Lower lobe of right lung (tissue), 2 donors: Measurements from ENCODE around the gene FOXF1. TPM values are rescaled to one million over a fixed set of nuclear protein-coding genes. Genes with fewer than 3 reads are reported as not detected.

Experiments used
- ATAC-seq, 2 donors: fragments of 200-7000 bp; cut with Tn5 transposase; one replicate each; pipeline ENCODE4 v1.9.1; 2020 to 2022; ENCODE audit warnings: mild to moderate bottlenecking in 2 of 2, moderate library complexity in 2 of 2
- DNase-seq: peaks from one replicate; pipeline ENCODE4 v3.0.0-alpha.2; 2020
- H3K27ac ChIP-seq: fragments of 200-600 bp; one replicate; pipeline ENCODE4 v1.8.0; 2022
- H3K27me3 ChIP-seq: fragments of 200-600 bp; one replicate; pipeline ENCODE4 v1.8.0; 2022; ENCODE audit warnings: low read depth
- H3K36me3 ChIP-seq: fragments of 200-600 bp; one replicate; pipeline ENCODE4 v1.8.0; 2022; ENCODE audit warnings: mild to moderate bottlenecking
- H3K4me1 ChIP-seq: fragments of 200-600 bp; one replicate; pipeline ENCODE4 v1.8.0; 2022
- H3K4me3 ChIP-seq: fragments of 200-600 bp; one replicate; pipeline ENCODE4 v1.8.0; 2022; ENCODE audit warnings: mild to moderate bottlenecking
- H3K9me3 ChIP-seq: fragments of 200-600 bp; one replicate; pipeline ENCODE4 v1.8.0; 2022
- CTCF ChIP-seq: fragments of 200-600 bp; IDR thresholded peaks from one replicate; pipeline ENCODE4 v1.8.0; 2022; ENCODE audit warnings: antibody characterized with exemption, mild to moderate bottlenecking
- intact Hi-C: fragments of 100-400 bp; cut with DNase I; formaldehyde crosslinking; loops from one replicate; pipeline ENCODE4 v1.11.0; 2022
- total RNA-seq: library from RNA; stranded (reverse); fragmentation: NEBNext Ultra II Directional; extraction: Animal tissue kit (Norgen Biotek cat#: 25700); gene quantifications from one replicate; pipeline ENCODE4 v1.2.1, GENCODE V29; 2021
- donor health status: DM: no; HTN: yes; CAD: no; lungs with severe emphysema.

Gene FOXF1
- total RNA-seq, 1 donor from 2014 or later, result 31.2 TPM

GRCh38 chr16:86515777-86516622, 5.7 kb downstream of the FOXF1 start:
- peaks cover 78% of the 10 kb centered on the region for H3K27me3 ChIP-seq
- peak overlapping the region; percentile 66 for H3K4me3 ChIP-seq
- H3K4me1 ChIP-seq, result peaks cover 22% of the 10 kb centered on the region
- ATAC-seq (no peak), DNase-seq (no peak)
- H3K36me3 ChIP-seq, result no peaks in the 10 kb centered on the region
- H3K9me3 ChIP-seq, result no peaks in the 10 kb centered on the region
- TF ChIP-seq CTCF, result no peak
- H3K27ac ChIP-seq, result peak overlapping the region; percentile 89
- intact Hi-C loops, result no loop called here

GRCh38 chr16:86516623-86517003, 6.3 kb downstream of the FOXF1 start:
- peaks cover 22% of the 10 kb centered on the region for H3K4me1 ChIP-seq
- H3K27ac ChIP-seq, result peak overlapping the region; percentile 89
- peaks cover 76% of the 10 kb centered on the region for H3K27me3 ChIP-seq
- intact Hi-C loops, result no loop called here
- no peaks in the 10 kb centered on the region for H3K9me3 ChIP-seq
- no peak for TF ChIP-seq CTCF
- no peaks in the 10 kb centered on the region for H3K36me3 ChIP-seq
- DNase-seq (no peak), ATAC-seq (peak in 1 of 2 donors; percentile 5)
- H3K4me3 ChIP-seq, result peak overlapping the region; percentile 66

DNA sequence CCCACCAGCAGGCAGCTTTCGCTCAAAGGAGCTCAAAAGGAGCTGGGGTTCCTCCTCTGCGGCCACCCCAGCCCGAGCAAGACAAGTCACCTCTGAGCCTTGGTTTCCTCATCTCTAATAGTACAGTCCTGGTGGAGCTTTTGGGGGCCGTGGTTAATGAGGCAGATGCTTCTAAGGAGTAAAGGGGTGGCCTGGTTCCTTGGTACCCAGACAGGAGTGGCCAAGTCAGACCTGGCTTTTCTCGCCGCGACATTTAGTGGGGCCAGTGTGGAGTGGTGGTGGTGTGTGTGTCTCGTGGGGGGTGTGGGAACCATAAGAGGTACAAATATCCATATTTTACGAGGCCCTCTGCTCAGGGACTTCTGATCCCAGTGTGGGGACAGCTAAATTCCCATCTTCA, 6.7 kb downstream of the FOXF1 start:
- peaks cover 76% of the 10 kb centered on the region for H3K27me3 ChIP-seq
- H3K4me1 ChIP-seq, result peaks cover 22% of the 10 kb centered on the region
- peak overlapping the region; percentile 66 for H3K4me3 ChIP-seq
- H3K36me3 ChIP-seq, result no peaks in the 10 kb centered on the region
- H3K27ac ChIP-seq, result peak overlapping the region; percentile 89
- DNase-seq, result no peak
- no peak for TF ChIP-seq CTCF
- ATAC-seq, result no peak
- intact Hi-C loops, result no loop called here
- H3K9me3 ChIP-seq, result no peaks in the 10 kb centered on the region

DNA sequence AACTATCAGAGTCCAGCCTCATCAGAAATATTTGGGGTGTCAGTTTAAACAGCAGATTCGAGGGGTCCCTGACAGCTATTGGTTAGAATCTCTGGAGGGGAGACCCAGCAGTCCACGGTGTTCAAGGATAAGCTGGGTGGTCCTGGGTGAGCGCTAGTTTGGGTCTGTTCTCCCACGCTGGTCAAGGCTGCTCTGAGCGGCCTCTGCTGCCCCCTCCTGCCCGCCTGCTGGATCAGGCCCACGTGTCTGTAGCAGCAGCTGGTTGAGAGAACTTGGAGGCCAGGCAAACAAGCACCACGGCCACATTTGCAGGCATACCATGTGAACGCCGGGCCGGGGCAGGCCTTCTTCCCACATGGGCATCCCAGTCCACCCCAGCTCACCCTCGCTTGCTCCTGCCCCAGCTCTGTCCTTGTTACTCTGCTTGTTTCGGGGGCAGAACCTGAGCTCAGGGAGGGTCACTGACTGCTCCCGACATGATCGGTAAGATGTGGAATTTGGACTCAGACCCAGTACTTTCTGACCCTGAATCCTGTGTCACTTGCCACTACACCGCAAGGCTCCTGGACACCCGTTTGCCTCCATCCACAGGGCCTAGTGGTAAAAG, 7.4 kb downstream of the FOXF1 start:
- ATAC-seq (peak; percentile 58 to 68), DNase-seq (no peak)
- Histone ChIP-seq H3K4me3 (peak overlapping the region; percentile 66), H3K4me1 (peaks cover 22% of the 10 kb centered on the region), H3K9me3 (no peaks in the 10 kb centered on the region), H3K27ac (peak overlapping the region; percentile 89), H3K27me3 (peaks cover 68% of the 10 kb centered on the region), H3K36me3 (no peaks in the 10 kb centered on the region)
- peak; percentile 76 for TF ChIP-seq CTCF
- intact Hi-C loops, result no loop called here

DNA sequence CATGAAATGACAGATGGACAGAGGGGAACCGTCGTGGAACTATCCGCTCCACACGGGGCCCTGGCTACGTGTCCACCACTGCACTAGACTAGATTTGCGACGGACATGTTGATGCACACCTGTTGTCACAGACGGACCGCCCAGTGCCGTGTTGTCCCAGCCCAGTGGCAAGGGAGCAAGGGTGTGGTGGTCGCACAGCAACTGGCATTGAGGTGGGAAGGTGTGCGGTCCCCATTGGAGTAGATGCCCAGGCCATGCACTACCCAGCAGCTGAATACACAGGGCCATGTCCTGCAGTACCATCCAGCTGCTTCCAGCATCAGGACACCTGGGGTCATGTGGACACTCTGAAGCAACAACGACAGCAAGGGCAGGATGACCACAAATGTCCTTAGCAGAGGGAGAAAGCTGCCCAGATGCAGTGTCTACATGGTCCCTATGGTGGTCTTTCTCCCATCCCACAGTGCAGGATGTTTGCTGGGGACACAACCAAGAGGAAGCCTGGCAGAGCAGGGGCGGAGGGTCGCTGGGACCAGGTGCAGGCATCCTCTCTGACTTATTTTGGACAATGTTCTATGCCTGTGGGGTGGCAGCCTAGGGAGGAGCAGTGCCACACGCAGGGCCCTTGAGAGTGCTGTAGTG, 8.8 kb downstream of the FOXF1 start:
- H3K27ac ChIP-seq, result no peak overlapping the region
- no peak for ATAC-seq

More for the DNA sequence above, 8.8 kb downstream of the FOXF1 start:
- intact Hi-C loops, result no loop called here
- H3K36me3 ChIP-seq, result no peaks in the 10 kb centered on the region
- no peak for TF ChIP-seq CTCF
- peaks cover 22% of the 10 kb centered on the region for H3K4me1 ChIP-seq
- no peak for DNase-seq
- peaks cover 58% of the 10 kb centered on the region for H3K27me3 ChIP-seq
- no peaks in the 10 kb centered on the region for H3K9me3 ChIP-seq
- no peak overlapping the region for H3K4me3 ChIP-seq
